Activated naive CD8-positive, alpha-beta T cell treated with anti-CD3 and anti-CD28 coated beads, Interleukin-2, amount 50 U/mL, for 24 hours (primary cell): ENCODE data around the gene ZNF687.
"Not testable (repeated sequence)": the region's sequence is repeated elsewhere in the genome, so short reads cannot be mapped to it uniquely, and the experiment has no call there.

Experiments
- ATAC-seq: fragments of 150-1000 bp; cut with Tn5 transposase; one replicate; pipeline ENCODE4 v1.10.0; 2021
- DNase-seq: peaks from one replicate; pipeline ENCODE4 v3.0.0; 2021
- H3K27ac Mint-ChIP-seq: one replicate; pipeline ENCODE4 v1.8.0; 2021; ENCODE audit warnings: mild to moderate bottlenecking, mixed read lengths
- H3K27me3 Mint-ChIP-seq: one replicate; pipeline ENCODE4 v1.8.0; 2021; ENCODE audit warnings: mixed read lengths
- H3K36me3 Mint-ChIP-seq: one replicate; pipeline ENCODE4 v1.8.0; 2021; ENCODE audit warnings: low read depth, mixed read lengths
- H3K4me1 Mint-ChIP-seq: one replicate; pipeline ENCODE4 v1.8.0; 2021; ENCODE audit warnings: mixed read lengths
- H3K4me3 Mint-ChIP-seq: one replicate; pipeline ENCODE4 v1.8.0; 2021; ENCODE audit warnings: mild to moderate bottlenecking, moderate library complexity, mixed read lengths
- H3K9me3 Mint-ChIP-seq: one replicate; pipeline ENCODE4 v1.8.0; 2021; ENCODE audit warnings: mixed read lengths

ZNF687 gene

GRCh38 chr1:151266315-151266714, 15.8 kb upstream of the ZNF687 start:
- DNase-seq = no peak
- H3K27ac Mint-ChIP-seq = no peak overlapping the region

GRCh38 chr1:151266821-151267220, 15.3 kb upstream of the ZNF687 start:
- Mint-ChIP-seq H3K4me1 (no peaks in the 10 kb centered on the region), H3K27ac (peak overlapping the region; percentile 11), H3K36me3 (peaks cover 43% of the 10 kb centered on the region), H3K4me3 (no peak overlapping the region), H3K27me3 (no peaks in the 10 kb centered on the region), H3K9me3 (no peaks in the 10 kb centered on the region)
- no peak for ATAC-seq
- no peak for DNase-seq

More at GRCh38 chr1:151266315-151266714, 15.8 kb upstream of the ZNF687 start:
- H3K4me1 Mint-ChIP-seq = no peaks in the 10 kb centered on the region
- no peaks in the 10 kb centered on the region for H3K27me3 Mint-ChIP-seq
- no peak overlapping the region for H3K4me3 Mint-ChIP-seq
- ATAC-seq = no peak
- H3K36me3 Mint-ChIP-seq = peaks cover 43% of the 10 kb centered on the region
- H3K9me3 Mint-ChIP-seq = no peaks in the 10 kb centered on the region

- DNase-seq (no peak), ATAC-seq (no peak)
- peaks cover 42% of the 10 kb centered on the region for H3K36me3 Mint-ChIP-seq
- H3K27me3 Mint-ChIP-seq = no peaks in the 10 kb centered on the region
- no peak overlapping the region for H3K4me3 Mint-ChIP-seq
- no peaks in the 10 kb centered on the region for H3K4me1 Mint-ChIP-seq
- H3K9me3 Mint-ChIP-seq = no peaks in the 10 kb centered on the region
- H3K27ac Mint-ChIP-seq = no peak overlapping the region
These were observed 14.3 kb upstream of the ZNF687 start for GRCh38 chr1:151267760-151268159.

- peak overlapping the region; percentile 12 for H3K27ac Mint-ChIP-seq
- no peak overlapping the region for H3K4me3 Mint-ChIP-seq
- ATAC-seq (no peak), DNase-seq (no peak)
- peaks cover 25% of the 10 kb centered on the region for H3K4me1 Mint-ChIP-seq
- H3K36me3 Mint-ChIP-seq = peaks cover 14% of the 10 kb centered on the region
- no peaks in the 10 kb centered on the region for H3K9me3 Mint-ChIP-seq
- no peaks in the 10 kb centered on the region for H3K27me3 Mint-ChIP-seq
These were observed 8.1 kb upstream of the ZNF687 start for GRCh38 chr1:151273924-151274466.

- H3K27me3 Mint-ChIP-seq, H3K9me3 Mint-ChIP-seq, H3K27ac Mint-ChIP-seq, DNase-seq, H3K4me3 Mint-ChIP-seq, ATAC-seq: not testable (repeated sequence)
- peaks cover 31% of the 10 kb centered on the region for H3K4me1 Mint-ChIP-seq
- peaks cover 12% of the 10 kb centered on the region for H3K36me3 Mint-ChIP-seq
These were observed 6.8 kb upstream of the ZNF687 start for GRCh38 chr1:151275341-151275740.

- H3K4me3 Mint-ChIP-seq = peak overlapping the region; percentile 47
- DNase-seq (no peak), ATAC-seq (peak; percentile 29)
- no peaks in the 10 kb centered on the region for H3K27me3 Mint-ChIP-seq
- H3K36me3 Mint-ChIP-seq = peaks cover 8% of the 10 kb centered on the region
- no peaks in the 10 kb centered on the region for H3K9me3 Mint-ChIP-seq
- peaks cover 41% of the 10 kb centered on the region for H3K4me1 Mint-ChIP-seq
- peak overlapping the region; percentile 90 for H3K27ac Mint-ChIP-seq
These were observed 4.8 kb upstream of the ZNF687 start for GRCh38 chr1:151277249-151277648.

GRCh38 chr1:151281225-151281968, 702 bp upstream of the ZNF687 start:
- ATAC-seq (peak; percentile 26), DNase-seq (peak; percentile 98)
- H3K27me3 Mint-ChIP-seq = no peaks in the 10 kb centered on the region
- peak overlapping the region; percentile 99 for H3K27ac Mint-ChIP-seq
- peaks cover 58% of the 10 kb centered on the region for H3K4me1 Mint-ChIP-seq
- H3K4me3 Mint-ChIP-seq = peak overlapping the region; percentile 97
- H3K9me3 Mint-ChIP-seq = no peaks in the 10 kb centered on the region
- peaks cover 4% of the 10 kb centered on the region for H3K36me3 Mint-ChIP-seq

GRCh38 chr1:151282883-151283725, 1.0 kb downstream of the ZNF687 start:
- Mint-ChIP-seq H3K36me3 (peaks cover 9% of the 10 kb centered on the region), H3K27ac (peak overlapping the region; percentile 76), H3K4me3 (peak overlapping the region; percentile 97), H3K9me3 (no peaks in the 10 kb centered on the region), H3K27me3 (no peaks in the 10 kb centered on the region), H3K4me1 (peaks cover 42% of the 10 kb centered on the region)
- DNase-seq (peak; percentile 32), ATAC-seq (no peak)

GRCh38 chr1:151284013-151284577, 2.0 kb downstream of the ZNF687 start:
- H3K36me3 Mint-ChIP-seq = peaks cover 17% of the 10 kb centered on the region
- H3K27me3 Mint-ChIP-seq = no peaks in the 10 kb centered on the region
- no peak for ATAC-seq
- peak overlapping the region; percentile 69 for H3K27ac Mint-ChIP-seq
- no peak for DNase-seq
- peak overlapping the region; percentile 97 for H3K4me3 Mint-ChIP-seq
- no peaks in the 10 kb centered on the region for H3K9me3 Mint-ChIP-seq
- peaks cover 40% of the 10 kb centered on the region for H3K4me1 Mint-ChIP-seq

GRCh38 chr1:151286619-151287340, 4.7 kb downstream of the ZNF687 start:
- ATAC-seq = no peak
- Mint-ChIP-seq H3K36me3 (peaks cover 21% of the 10 kb centered on the region), H3K9me3 (no peaks in the 10 kb centered on the region), H3K27me3 (no peaks in the 10 kb centered on the region), H3K4me3 (no peak overlapping the region), H3K4me1 (peaks cover 25% of the 10 kb centered on the region), H3K27ac (no peak overlapping the region)
- DNase-seq = no peak

GRCh38 chr1:151287341-151287699, 5.2 kb downstream of the ZNF687 start:
- H3K4me1 Mint-ChIP-seq = peaks cover 25% of the 10 kb centered on the region
- H3K27me3 Mint-ChIP-seq = no peaks in the 10 kb centered on the region
- peaks cover 23% of the 10 kb centered on the region for H3K36me3 Mint-ChIP-seq
- no peak overlapping the region for H3K4me3 Mint-ChIP-seq
- DNase-seq = no peak
- no peaks in the 10 kb centered on the region for H3K9me3 Mint-ChIP-seq
- no peak overlapping the region for H3K27ac Mint-ChIP-seq
- ATAC-seq = no peak

GRCh38 chr1:151287767-151288500, 5.8 kb downstream of the ZNF687 start:
- peaks cover 27% of the 10 kb centered on the region for H3K36me3 Mint-ChIP-seq
- H3K9me3 Mint-ChIP-seq = no peaks in the 10 kb centered on the region
- ATAC-seq (no peak), DNase-seq (no peak)
- H3K27me3 Mint-ChIP-seq = no peaks in the 10 kb centered on the region
- H3K4me1 Mint-ChIP-seq = peaks cover 23% of the 10 kb centered on the region
- no peak overlapping the region for H3K4me3 Mint-ChIP-seq
- H3K27ac Mint-ChIP-seq = no peak overlapping the region

- Mint-ChIP-seq H3K9me3 (no peaks in the 10 kb centered on the region), H3K4me1 (peaks cover 20% of the 10 kb centered on the region), H3K27me3 (no peaks in the 10 kb centered on the region), H3K36me3 (peaks cover 28% of the 10 kb centered on the region), H3K27ac (peak overlapping the region; percentile 28), H3K4me3 (no peak overlapping the region)
- ATAC-seq = no peak
- DNase-seq = no peak
These were observed 6.4 kb downstream of the ZNF687 start for GRCh38 chr1:151288502-151288901.
